GM12878 (cell line): Measurements from ENCODE around the gene MAPK1. TPM values are rescaled to one million over a fixed set of nuclear protein-coding genes. Genes with fewer than 3 reads are reported as not detected.

Experiments
- ATAC-seq: fragments of 200-7000 bp; cut with Tn5 transposase; 3 replicates; pipeline ENCODE4 v1.9.1; 2020; ENCODE audit warnings: mild to moderate bottlenecking, moderate library complexity
- BruUV-seq: library from RNA; stranded (reverse); fragments of 400-500 nt; replicated peaks from 2 replicates; lab custom pipeline; 2021; lab: Mats Ljungman, UMichigan
- CTCF ChIA-PET: fragments of 300-600 bp; sonication (Branson Sonifier 250); formaldehyde crosslinking; extraction: SDS; loops from one replicate; lab custom pipeline; 2021; ENCODE audit warnings: inconsistent platforms; lab: Yijun Ruan, JAX
- POLR2A ChIA-PET: fragments of 350-600 bp; formaldehyde crosslinking; extraction: SDS; loops from one replicate; lab custom pipeline; 2021; ENCODE audit warnings: inconsistent platforms; lab: Charles Lee
- RAD21 ChIA-PET: fragments of 300-600 bp; sonication (Branson Sonifier 250); formaldehyde crosslinking; loops from one replicate; lab custom pipeline; 2023; ENCODE audit warnings: antibody characterized with exemption; ENCODE audit not compliant: unreplicated experiment; lab: Charles Lee
- SMC1A ChIA-PET: fragments of 300-600 bp; sonication (Branson Sonifier 250); formaldehyde crosslinking; loops from one replicate; lab custom pipeline; 2023; ENCODE audit not compliant: unreplicated experiment, uncharacterized antibody; lab: Charles Lee
- DNase-seq: peaks from one replicate; pipeline ENCODE4 v3.0.0-alpha.2; 2011; ENCODE audit warnings: low read depth, low spot score
- FAIRE-seq: peaks from 3 replicates; lab custom pipeline; 2011; peaks lifted over from hg19 to GRCh38; lab: Jason Lieb, UNC
- H2AFZ ChIP-seq: 2 replicates; pipeline ENCODE4 v1.6.0; 2011; ENCODE audit warnings: low read depth, low read length, control low read depth; ENCODE audit not compliant: control insufficient read depth
- H3K27ac ChIP-seq: 2 replicates; pipeline ENCODE4 v1.5.1; 2011; ENCODE audit warnings: control low read depth; ENCODE audit not compliant: control insufficient read depth, insufficient read depth
- H3K27me3 ChIP-seq, 2 experiments: replicated peaks in 1 of 2; 2 replicates each; pipeline versions ENCODE4 v1.6.0 to v1.6.1; 2011; ENCODE audit warnings: low read length in 1 of 2; ENCODE audit not compliant: control insufficient read depth in 2 of 2, insufficient read depth in 2 of 2
- H3K36me3 ChIP-seq, 2 experiments: 2 replicates each; pipeline ENCODE4 v1.5.1; 2011; ENCODE audit warnings: low read length in 1 of 2; ENCODE audit not compliant: control insufficient read depth in 2 of 2, insufficient read depth in 2 of 2
- H3K4me1 ChIP-seq: 2 replicates; pipeline ENCODE4 v1.6.1; 2011; ENCODE audit warnings: mild to moderate bottlenecking, low read length, moderate library complexity, mixed read lengths; ENCODE audit not compliant: control insufficient read depth, insufficient read depth
- H3K4me2 ChIP-seq: 2 replicates; pipeline ENCODE4 v1.6.0; 2011; ENCODE audit warnings: control low read depth; ENCODE audit not compliant: control insufficient read depth, insufficient read depth
- H3K4me3 ChIP-seq: fragments of 200-600 bp; sonication (generic); 2 replicates; pipeline ENCODE4 v1.5.1; 2016
- H3K79me2 ChIP-seq: 2 replicates; pipeline ENCODE4 v1.6.0; 2011; ENCODE audit warnings: low read length; ENCODE audit not compliant: control insufficient read depth, insufficient read depth
- H3K9ac ChIP-seq: 2 replicates; pipeline ENCODE4 v1.8.0; 2011; ENCODE audit warnings: low read length, control low read depth, mixed read lengths; ENCODE audit not compliant: control insufficient read depth, insufficient read depth
- H3K9me3 ChIP-seq: replicated peaks from 3 replicates; pipeline ENCODE4 v1.5.1; 2011; ENCODE audit warnings: mild to moderate bottlenecking, low read length; ENCODE audit not compliant: control insufficient read depth, insufficient read depth
- H4K20me1 ChIP-seq: 2 replicates; pipeline ENCODE4 v1.6.0; 2011; ENCODE audit not compliant: control insufficient read depth, insufficient read depth
- ATF7 ChIP-seq: fragments of 450-650 bp; IDR thresholded peaks from 2 replicates; pipeline ENCODE4 v1.6.1; 2016; ENCODE audit warnings: low read depth, mild to moderate bottlenecking
- CTCF ChIP-seq, 3 experiments: IDR thresholded peaks in 2 of 3; conservative IDR thresholded peaks in 1 of 3; 2 replicates each; pipeline ENCODE4 v1.5.1; 2011; ENCODE audit warnings: low read depth in 3 of 3, low read length in 3 of 3, mild to moderate bottlenecking in 3 of 3, control low read depth in 2 of 3, moderate library complexity in 2 of 3, inconsistent platforms in 1 of 3, mixed read lengths in 1 of 3; ENCODE audit not compliant: control insufficient read depth in 2 of 3, insufficient read depth in 1 of 3; ENCODE audit errors: extremely low read depth in 1 of 3
- GATAD2B ChIP-seq: fragments of 450-650 bp; conservative IDR thresholded peaks from 2 replicates; pipeline ENCODE4 v1.6.1; 2017; ENCODE audit warnings: low read depth, mild to moderate bottlenecking, moderate library complexity
- MEF2B ChIP-seq: fragments of 450-650 bp; IDR thresholded peaks from 2 replicates; pipeline ENCODE4 v1.6.1; 2018; ENCODE audit warnings: mild to moderate bottlenecking, moderate library complexity; ENCODE audit not compliant: partially characterized antibody, poor library complexity, severe bottlenecking
- MLLT1 ChIP-seq: fragments of 450-650 bp; IDR thresholded peaks from 2 replicates; pipeline ENCODE4 v1.6.1; 2016; ENCODE audit warnings: mild to moderate bottlenecking
- MYC ChIP-seq: IDR thresholded peaks from 2 replicates; pipeline ENCODE4 v1.6.1; 2011; ENCODE audit warnings: mild to moderate bottlenecking, low read length, moderate library complexity, inconsistent platforms; ENCODE audit not compliant: insufficient read depth, insufficient replicate concordance, insufficient read length, severe bottlenecking
- POLR2AphosphoS2 ChIP-seq: IDR thresholded peaks from 2 replicates; pipeline ENCODE4 v1.6.1; 2011; ENCODE audit warnings: low read depth, mild to moderate bottlenecking, low read length, improper control_type of control experiment, moderate library complexity
- REST ChIP-seq: IDR thresholded peaks from 2 replicates; pipeline ENCODE4 v1.6.1; 2012; ENCODE audit warnings: mild to moderate bottlenecking, low read depth, low read length
- SKIL ChIP-seq: fragments of 450-650 bp; IDR thresholded peaks from 2 replicates; pipeline ENCODE4 v1.6.1; 2017; ENCODE audit warnings: mild to moderate bottlenecking, low read depth, inconsistent platforms; ENCODE audit not compliant: poor library complexity, severe bottlenecking
- SMARCA5 ChIP-seq: fragments of 450-650 bp; IDR thresholded peaks from 2 replicates; pipeline ENCODE4 v1.6.1; 2017; ENCODE audit warnings: mild to moderate bottlenecking
- STAT1 ChIP-seq: fragments of 450-650 bp; conservative IDR thresholded peaks from 2 replicates; pipeline ENCODE4 v1.6.1; 2014; ENCODE audit warnings: antibody characterized with exemption, mild to moderate bottlenecking
- SUZ12 ChIP-seq: fragments of 200-600 bp; sonication (generic); IDR thresholded peaks from one replicate; pipeline ENCODE4 v1.6.1; 2018; ENCODE audit warnings: antibody characterized with exemption, mild to moderate bottlenecking; ENCODE audit not compliant: unreplicated experiment
- USF2 ChIP-seq: IDR thresholded peaks from 2 replicates; pipeline ENCODE4 v1.6.1; 2011; ENCODE audit warnings: low read depth, low read length, improper control_type of control experiment, borderline replicate concordance
- ZBED1 ChIP-seq: IDR thresholded peaks from 2 replicates; pipeline ENCODE4 v1.6.1; 2016; ENCODE audit warnings: borderline replicate concordance
- WGBS: methylation state at CpG from one replicate; pipeline ENCODE4 v1.1.6; 2016; ENCODE audit warnings: low lambda C conversion rate; ENCODE audit not compliant: insufficient replicate concordance, insufficient coverage; ENCODE audit errors: missing lambda C conversion rate; 5-methylcytosine and 5-hydroxymethylcytosine counted together
- in situ Hi-C: fragments of 300-500 bp; cut with MboI; formaldehyde crosslinking; loops from 9 replicates; pipeline ENCODE4 v1.14.3; 2018; ENCODE audit warnings: mixed read lengths
- intact Hi-C: fragments of 100-400 bp; cut with micrococcal nuclease; formaldehyde crosslinking; loops from one replicate; pipeline ENCODE4 v1.14.2; 2022; ENCODE audit not compliant: unreplicated experiment
- polyA plus RNA-seq, 11 experiments: library from polyadenylated mRNA; depleted of rRNA in 4 of 11; unstranded in 6 of 11; stranded (reverse) in 5 of 11; fragments of >200 nt; fragmentation: Nextera tagmentation in 4 of 11; fragmentation: Illumina TruSeq in 1 of 11; extraction: Ambion mirVana in 4 of 11; extraction: Trizol in 1 of 11; gene quantifications; 1 replicate in 1 of 11; 2 replicates in 10 of 11; pipeline versions ENCODE4 v1.2.1 to v1.2.3, GENCODE V29; 2011 to 2016; ENCODE audit warnings: inconsistent platforms in 2 of 11, missing spikeins in 2 of 11, low read depth in 1 of 11
- total RNA-seq, 4 experiments: library from RNA; depleted of rRNA in 3 of 4; stranded (reverse); fragments of >200 nt in 3 of 4; fragmentation: Illumina TruSeq in 1 of 4; extraction: Trizol in 1 of 4; gene quantifications; 2 replicates each; pipeline versions ENCODE4 v1.2.1 to v1.2.3, GENCODE V29; 2013 to 2021

MAPK1 gene
- total and polyA plus RNA-seq, 10 of the 15 experiments (the other 5 are each of a cell fraction or from before 2014, with no cell fraction given): 7.0 to 123 (median 58.4) TPM

- WGBS: 71% methylated on average over 8 of the region's 8 CpGs
- TF ChIP-seq MYC (no peak), SUZ12 (no peak), ATF7 (no peak), SKIL (no peak), USF2 (no peak), STAT1 (no peak), MLLT1 (no peak), ZBED1 (no peak), MEF2B (no peak), GATAD2B (no peak), SMARCA5 (no peak), POLR2AphosphoS2 (no peak), CTCF (IDR thresholded peaks at IDR 0.05 in 2 of 3, conservative IDR thresholded peaks at IDR 0.05 in 1 of 3; ENCODE audit: control insufficient read depth in 2 of 3, extremely low read depth in 1 of 3, insufficient read depth in 1 of 3, low read depth in 3 of 3, low read length in 3 of 3) (no peak), REST (no peak)
Observed at GRCh38 chr22:21745948-21746347, 121.5 kb downstream of the MAPK1 start.

More at GRCh38 chr22:21745948-21746347, 121.5 kb downstream of the MAPK1 start:
- no peak for FAIRE-seq
- intact Hi-C loops (no loop called here), in situ Hi-C loops (no loop called here)
- no peak for ATAC-seq
- BruUV-seq: no TSS peak
- no peak overlapping the region for H3K27ac ChIP-seq
- SMC1A ChIA-PET: no interaction called here
- no peak overlapping the region for H2AFZ ChIP-seq
- RAD21 ChIA-PET: no interaction called here
- H3K4me3 ChIP-seq: no peak overlapping the region
- H3K36me3 ChIP-seq: no peaks in the 10 kb centered on the region
- no peaks in the 10 kb centered on the region for H3K79me2 ChIP-seq
- H3K9me3 ChIP-seq: no peaks in the 10 kb centered on the region
- no peaks in the 10 kb centered on the region for H3K4me1 ChIP-seq
- H4K20me1 ChIP-seq: no peaks in the 10 kb centered on the region
- no peak overlapping the region for H3K4me2 ChIP-seq
- POLR2A ChIA-PET: interaction anchor here (0.7 kb wide), 2 partner anchors 16 to 20 kb away, joined by 4 read pairs; no protein-coding TSS in a partner anchor
- DNase-seq: no peak
- H3K9ac ChIP-seq: no peak overlapping the region
- CTCF ChIA-PET: no interaction called here
- H3K27me3 ChIP-seq: no peaks in the 10 kb centered on the region
